OCI-LY7 (cell line): Measurements from ENCODE around the gene OLFML2B. TPM values are rescaled to one million over a fixed set of nuclear protein-coding genes. Genes with fewer than 3 reads are reported as not detected.

ENCODE experiments used
- BruUV-seq: library from RNA; stranded (reverse); fragments of 400-500 nt; replicated peaks from 2 replicates; lab custom pipeline; 2021; lab: Mats Ljungman, UMichigan
- CTCF ChIA-PET: fragments of 300-600 bp; sonication (Branson Sonifier 250); formaldehyde crosslinking; loops from one replicate; lab custom pipeline; 2022; ENCODE audit warnings: antibody characterized with exemption; ENCODE audit not compliant: unreplicated experiment; lab: Charles Lee
- POLR2A ChIA-PET: fragments of 300-600 bp; sonication (Branson Sonifier 250); formaldehyde crosslinking; loops from one replicate; lab custom pipeline; 2022; ENCODE audit warnings: antibody characterized with exemption; lab: Charles Lee
- DNase-seq: peaks from one replicate; pipeline ENCODE4 v3.0.0-alpha.2; 2015; ENCODE audit warnings: low spot score
- H2AFZ ChIP-seq: fragments of 200-600 bp; sonication (generic), shearing (Covaris generic); 2 replicates; pipeline ENCODE4 v1.6.1; 2014; ENCODE audit warnings: mild to moderate bottlenecking, antibody characterized with exemption, low read length, moderate library complexity
- H3K27ac ChIP-seq: fragments of 200-600 bp; sonication (generic); 2 replicates; pipeline ENCODE4 v1.5.1; 2014; ENCODE audit warnings: mixed run types, low read depth, mild to moderate bottlenecking, moderate library complexity, low read length, inconsistent platforms; ENCODE audit not compliant: poor library complexity, severe bottlenecking
- H3K36me3 ChIP-seq: fragments of 200-600 bp; sonication (generic); 2 replicates; pipeline ENCODE4 v1.6.1; 2014; ENCODE audit warnings: mild to moderate bottlenecking, antibody characterized with exemption, low read length, moderate library complexity, mixed read lengths; ENCODE audit not compliant: insufficient read depth
- H3K4me1 ChIP-seq: fragments of 200-600 bp; sonication (generic); 2 replicates; pipeline ENCODE4 v1.5.1; 2014; ENCODE audit warnings: mild to moderate bottlenecking, low read length; ENCODE audit not compliant: insufficient read depth, poor library complexity, severe bottlenecking
- H3K4me2 ChIP-seq: fragments of 200-600 bp; sonication (generic); 2 replicates; pipeline ENCODE4 v1.6.1; 2014; ENCODE audit warnings: mild to moderate bottlenecking, low read length
- H3K4me3 ChIP-seq: fragments of 200-600 bp; sonication (generic); 2 replicates; pipeline ENCODE4 v1.5.1; 2014; ENCODE audit warnings: mild to moderate bottlenecking, low read depth, low read length; ENCODE audit not compliant: poor library complexity, severe bottlenecking
- H3K79me2 ChIP-seq: fragments of 200-600 bp; sonication (generic); 2 replicates; pipeline ENCODE4 v1.6.1; 2016; ENCODE audit warnings: low read depth, mild to moderate bottlenecking, low read length, moderate library complexity, mixed read lengths; ENCODE audit not compliant: insufficient read depth
- H3K9me2 ChIP-seq: fragments of 200-600 bp; sonication (generic); 2 replicates; pipeline ENCODE4 v1.6.1; 2016; ENCODE audit warnings: mild to moderate bottlenecking, low read length, mixed read lengths; ENCODE audit not compliant: insufficient read depth
- H3K9me3 ChIP-seq: fragments of 200-600 bp; sonication (generic); 2 replicates; pipeline ENCODE4 v1.6.1; 2014; ENCODE audit warnings: mild to moderate bottlenecking, mixed run types, low read length, mixed read lengths
- H4K20me1 ChIP-seq: fragments of 200-600 bp; sonication (generic); 2 replicates; pipeline ENCODE4 v1.6.1; 2014; ENCODE audit warnings: mild to moderate bottlenecking, antibody characterized with exemption, low read length, moderate library complexity, mixed read lengths; ENCODE audit not compliant: insufficient read depth
- CTCF ChIP-seq: fragments of 200-600 bp; sonication (generic); conservative IDR thresholded peaks from 2 replicates; pipeline ENCODE4 v1.5.1; 2014; ENCODE audit warnings: mild to moderate bottlenecking, antibody characterized with exemption, low read length, moderate library complexity, mixed read lengths
- EZH2phosphoT487 ChIP-seq: fragments of 200-600 bp; sonication (generic); IDR thresholded peaks from 2 replicates; pipeline ENCODE4 v1.6.1; 2018; ENCODE audit warnings: low read depth, borderline replicate concordance, mild to moderate bottlenecking, mixed run types, antibody characterized with exemption, low read length, moderate library complexity, mixed read lengths
- intact Hi-C: fragments of 100-400 bp; cut with micrococcal nuclease; formaldehyde crosslinking; loops from one replicate; pipeline ENCODE4 v1.10.0; 2022; ENCODE audit not compliant: unreplicated experiment
- total RNA-seq, 2 experiments: library from RNA; depleted of rRNA in 1 of 2; stranded (reverse); fragments of >200 nt in 1 of 2; shearing (Covaris generic) in 1 of 2; gene quantifications; 2 replicates each; pipeline ENCODE4 v1.2.3, GENCODE V29; 2014 to 2022

The OLFML2B gene
- total RNA-seq, 2 experiments from 2014 or later = not detected

- POLR2A ChIA-PET = interaction anchor here (0.6 kb wide), 1 partner anchor 113 kb away, joined by 3 read pairs; no protein-coding TSS in a partner anchor
- intact Hi-C loops = no loop called here
- Histone ChIP-seq H3K9me3 (no peaks in the 10 kb centered on the region), H3K4me2 (no peak overlapping the region), H3K4me3 (no peak overlapping the region), H3K4me1 (no peaks in the 10 kb centered on the region), H3K27ac (no peak overlapping the region), H2AFZ (no peak overlapping the region), H3K36me3 (no peaks in the 10 kb centered on the region), H3K9me2 (no peaks in the 10 kb centered on the region), H4K20me1 (no peaks in the 10 kb centered on the region), H3K79me2 (no peaks in the 10 kb centered on the region)
- DNase-seq = no peak
- CTCF ChIA-PET = no interaction called here
- no TSS peak for BruUV-seq
- TF ChIP-seq EZH2phosphoT487 (no peak), CTCF (no peak)
Observed at GRCh38 chr1:161978011-161978790, 45.5 kb downstream of the OLFML2B start.

GRCh38 chr1:161973924-161974845, 49.5 kb downstream of the OLFML2B start:
- Histone ChIP-seq H3K36me3 (no peaks in the 10 kb centered on the region), H3K79me2 (no peaks in the 10 kb centered on the region), H3K9me3 (no peaks in the 10 kb centered on the region), H4K20me1 (no peaks in the 10 kb centered on the region), H3K9me2 (no peaks in the 10 kb centered on the region), H3K27ac (no peak overlapping the region), H3K4me1 (no peaks in the 10 kb centered on the region), H3K4me3 (no peak overlapping the region), H2AFZ (no peak overlapping the region), H3K4me2 (no peak overlapping the region)
- intact Hi-C loops = no loop called here
- ChIA-PET CTCF (no interaction called here), POLR2A (interaction anchor here (1.1 kb wide), 1 partner anchor 15 kb away, joined by 5 read pairs; no protein-coding TSS in a partner anchor)
- no peak for TF ChIP-seq EZH2phosphoT487
- no peak for TF ChIP-seq CTCF
- no TSS peak for BruUV-seq
- no peak for DNase-seq
